Measurements from ENCODE around the gene SPOCK1.

Gene SPOCK1

GRCh38 chr5:137027758-137028157, 471.4 kb downstream of the SPOCK1 start:
- H3K27ac ChIP-seq = no peak overlapping the region
- H3K4me3 ChIP-seq = no peak overlapping the region
- DNase-seq (ENCODE audit: low spot score) = no peak
- no peak for TF ChIP-seq CTCF (IDR thresholded peaks at IDR 0.05)

GRCh38 chr5:137026296-137026695, 472.8 kb downstream of the SPOCK1 start:
- no peak for DNase-seq (ENCODE audit: low spot score)
- no peak for TF ChIP-seq CTCF (IDR thresholded peaks at IDR 0.05)
- H3K4me3 ChIP-seq = no peak overlapping the region
- no peak overlapping the region for H3K27ac ChIP-seq

GRCh38 chr5:137024044-137024443, 475.1 kb downstream of the SPOCK1 start:
- no peak for TF ChIP-seq CTCF (IDR thresholded peaks at IDR 0.05)
- H3K27ac ChIP-seq = no peak overlapping the region
- no peak for DNase-seq (ENCODE audit: low spot score)
- no peak overlapping the region for H3K4me3 ChIP-seq

- no peak overlapping the region for H3K27ac ChIP-seq
- TF ChIP-seq CTCF (IDR thresholded peaks at IDR 0.05) = no peak
- no peak for DNase-seq (ENCODE audit: low spot score)
- H3K4me3 ChIP-seq = no peak overlapping the region
These were observed 475.8 kb downstream of the SPOCK1 start for GRCh38 chr5:137023371-137023770.

- no peak overlapping the region for H3K27ac ChIP-seq
- no peak for TF ChIP-seq CTCF (IDR thresholded peaks at IDR 0.05)
- no peak for DNase-seq (ENCODE audit: low spot score)
- peak overlapping the region; percentile 41 for H3K4me3 ChIP-seq
These were observed 476.4 kb downstream of the SPOCK1 start for GRCh38 chr5:137022725-137023124.

GRCh38 chr5:137022043-137022442, 477.1 kb downstream of the SPOCK1 start:
- TF ChIP-seq CTCF (IDR thresholded peaks at IDR 0.05) = no peak
- peak overlapping the region; percentile 41 for H3K4me3 ChIP-seq
- H3K27ac ChIP-seq = no peak overlapping the region
- no peak for DNase-seq (ENCODE audit: low spot score)

GRCh38 chr5:137019229-137019628, 479.9 kb downstream of the SPOCK1 start:
- TF ChIP-seq CTCF (IDR thresholded peaks at IDR 0.05) = no peak
- H3K4me3 ChIP-seq = no peak overlapping the region
- H3K27ac ChIP-seq = no peak overlapping the region
- DNase-seq (ENCODE audit: low spot score) = no peak
